Gastroesophageal sphincter (tissue), 4 donors: ENCODE results near the gene PPP4R3A. TPM values are rescaled to one million over a fixed set of nuclear protein-coding genes. Genes with fewer than 3 reads are reported as not detected.
"Not testable (repeated sequence)": the region's sequence is repeated elsewhere in the genome, so short reads cannot be mapped to it uniquely, and the experiment has no call there.

Experiments
- ATAC-seq: fragments of 150-250 bp; one replicate; pipeline ENCODE4 v1.9.1; 2016; ENCODE audit warnings: mild to moderate bottlenecking, moderate library complexity
- H3K27ac ChIP-seq, 4 donors: fragments of 200-600 bp; sonication (generic) in 3 of 4; 1 replicate in 3 of 4; 2 replicates in 1 of 4; pipeline ENCODE4 v1.5.1; 2016 to 2019
- H3K27me3 ChIP-seq: fragments of 200-600 bp; sonication (generic); one replicate; pipeline ENCODE4 v1.5.1; 2019
- H3K36me3 ChIP-seq, 2 donors: fragments of 200-600 bp; sonication (generic); one replicate each; pipeline ENCODE4 v1.5.1; 2019; ENCODE audit warnings: control low read depth in 1 of 2
- H3K4me1 ChIP-seq, 3 donors: fragments of 200-600 bp; sonication (generic); 1 replicate in 2 of 3; 2 replicates in 1 of 3; pipeline ENCODE4 v1.5.1; 2016 to 2019; ENCODE audit warnings: control low read depth in 2 of 3
- H3K4me3 ChIP-seq, 2 donors: fragments of 200-600 bp; sonication (generic); one replicate each; pipeline ENCODE4 v1.5.1; 2019; ENCODE audit warnings: mild to moderate bottlenecking in 1 of 2, moderate library complexity in 1 of 2
- H3K9me3 ChIP-seq, 3 donors: fragments of 200-600 bp; sonication (generic); one replicate each; pipeline ENCODE4 v1.5.1; 2017 to 2019; ENCODE audit warnings: control low read depth in 2 of 3
- EP300 ChIP-seq: sonication (generic); formaldehyde crosslinking; IDR thresholded peaks from one replicate; pipeline ENCODE4 v1.6.1; 2017; ENCODE audit warnings: antibody characterized with exemption, mild to moderate bottlenecking
- POLR2A ChIP-seq, 2 donors: fragments of 450-650 bp; IDR thresholded peaks; one replicate each; pipeline ENCODE4 v1.6.1; 2017; ENCODE audit warnings: antibody characterized with exemption in 2 of 2, mild to moderate bottlenecking in 2 of 2, moderate library complexity in 1 of 2
- POLR2AphosphoS5 ChIP-seq: sonication (generic); formaldehyde crosslinking; IDR thresholded peaks from one replicate; pipeline ENCODE4 v1.6.1; 2017; ENCODE audit warnings: antibody characterized with exemption
- WGBS, 2 donors: methylation state at CpG; one replicate each; pipeline ENCODE4 v1.1.5; 2018; ENCODE audit warnings: low coverage in 1 of 2; 5-methylcytosine and 5-hydroxymethylcytosine counted together
- total RNA-seq, 4 donors: library from RNA; depleted of rRNA; stranded (reverse); fragments of >200 nt; gene quantifications; one replicate each; pipeline ENCODE4 v1.1.0, GENCODE V29; 2016
- TF ChIP-seq, protein P1 (sequence below), 4 experiments: fragments of 200-600 bp in 2 of 4; fragments of 450-650 bp in 2 of 4; sonication (generic) in 1 of 4; IDR thresholded peaks; one replicate each; pipeline ENCODE4 v1.5.1; 2017 to 2019; ENCODE audit warnings: antibody characterized with exemption in 4 of 4, mild to moderate bottlenecking in 2 of 4, moderate library complexity in 2 of 4

PPP4R3A gene
- total RNA-seq, 4 donors from 2014 or later, result 66.5 to 108 (median 77.4) TPM

DNA sequence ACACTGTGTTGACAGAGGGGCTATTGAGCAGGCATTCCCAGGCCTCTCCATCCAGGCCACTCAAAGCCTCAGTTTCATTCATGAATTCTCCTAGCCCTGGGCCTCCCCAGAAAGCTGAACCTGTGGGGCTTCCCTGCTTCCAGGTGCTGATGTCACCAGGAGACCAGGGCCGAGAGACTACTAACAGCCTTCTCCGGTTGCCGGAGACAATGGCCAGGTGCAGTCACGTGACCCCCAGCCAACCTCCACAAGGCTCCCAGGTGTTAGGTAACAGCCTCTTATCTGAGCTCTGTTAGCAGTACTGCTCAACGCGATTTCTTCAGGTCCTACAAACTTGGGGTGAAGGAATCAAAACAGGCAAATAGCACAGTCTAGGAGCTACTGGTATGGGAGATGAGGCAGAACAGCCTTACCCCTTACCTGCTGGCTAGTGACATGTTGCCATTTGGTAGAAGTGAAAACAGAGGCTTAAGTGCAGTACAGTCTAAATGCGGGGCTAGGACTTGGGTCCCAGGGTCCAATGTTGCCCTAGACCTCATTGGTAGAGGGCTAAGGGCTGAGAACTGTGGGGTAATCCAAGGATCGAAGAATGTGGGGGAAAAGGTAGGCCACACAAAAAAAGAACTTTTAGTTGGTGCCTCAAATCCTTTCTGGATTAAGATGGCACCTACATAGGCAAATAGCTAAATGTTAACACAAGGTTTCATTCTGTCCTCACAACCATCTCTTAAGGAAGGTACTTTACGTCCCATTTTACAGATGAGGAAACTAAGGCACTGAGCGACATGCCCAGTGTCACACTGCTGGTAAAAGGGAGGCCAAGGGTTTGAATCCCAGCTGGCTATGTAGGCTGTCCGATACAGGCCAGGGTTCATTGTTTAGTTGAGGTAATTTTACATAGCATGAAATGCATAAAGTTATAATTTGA lies 96.3 kb downstream of the PPP4R3A start:
- no peak for TF ChIP-seq POLR2AphosphoS5
- TF ChIP-seq EP300, result no peak
- TF ChIP-seq, protein P1, sequence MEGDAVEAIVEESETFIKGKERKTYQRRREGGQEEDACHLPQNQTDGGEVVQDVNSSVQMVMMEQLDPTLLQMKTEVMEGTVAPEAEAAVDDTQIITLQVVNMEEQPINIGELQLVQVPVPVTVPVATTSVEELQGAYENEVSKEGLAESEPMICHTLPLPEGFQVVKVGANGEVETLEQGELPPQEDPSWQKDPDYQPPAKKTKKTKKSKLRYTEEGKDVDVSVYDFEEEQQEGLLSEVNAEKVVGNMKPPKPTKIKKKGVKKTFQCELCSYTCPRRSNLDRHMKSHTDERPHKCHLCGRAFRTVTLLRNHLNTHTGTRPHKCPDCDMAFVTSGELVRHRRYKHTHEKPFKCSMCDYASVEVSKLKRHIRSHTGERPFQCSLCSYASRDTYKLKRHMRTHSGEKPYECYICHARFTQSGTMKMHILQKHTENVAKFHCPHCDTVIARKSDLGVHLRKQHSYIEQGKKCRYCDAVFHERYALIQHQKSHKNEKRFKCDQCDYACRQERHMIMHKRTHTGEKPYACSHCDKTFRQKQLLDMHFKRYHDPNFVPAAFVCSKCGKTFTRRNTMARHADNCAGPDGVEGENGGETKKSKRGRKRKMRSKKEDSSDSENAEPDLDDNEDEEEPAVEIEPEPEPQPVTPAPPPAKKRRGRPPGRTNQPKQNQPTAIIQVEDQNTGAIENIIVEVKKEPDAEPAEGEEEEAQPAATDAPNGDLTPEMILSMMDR (IDR thresholded peaks at IDR 0.05), result no peak
- no peak for TF ChIP-seq POLR2A (IDR thresholded peaks at IDR 0.05)
- peaks cover 23% of the 10 kb centered on the region for H3K27me3 ChIP-seq
- no peak overlapping the region for H3K27ac ChIP-seq
- whole genome bisulfite sequencing, 2 donors, result 83 to 93% methylated on average over 4 to 6 of the region's 11 CpGs
- no peak for ATAC-seq
- H3K4me1 ChIP-seq, result peaks cover 0 to 37% (median 13%) of the 10 kb centered on the region in 3 donors
- no peaks in the 10 kb centered on the region for H3K9me3 ChIP-seq
- H3K36me3 ChIP-seq, result no peaks in the 10 kb centered on the region
- H3K4me3 ChIP-seq, result no peak overlapping the region

DNA sequence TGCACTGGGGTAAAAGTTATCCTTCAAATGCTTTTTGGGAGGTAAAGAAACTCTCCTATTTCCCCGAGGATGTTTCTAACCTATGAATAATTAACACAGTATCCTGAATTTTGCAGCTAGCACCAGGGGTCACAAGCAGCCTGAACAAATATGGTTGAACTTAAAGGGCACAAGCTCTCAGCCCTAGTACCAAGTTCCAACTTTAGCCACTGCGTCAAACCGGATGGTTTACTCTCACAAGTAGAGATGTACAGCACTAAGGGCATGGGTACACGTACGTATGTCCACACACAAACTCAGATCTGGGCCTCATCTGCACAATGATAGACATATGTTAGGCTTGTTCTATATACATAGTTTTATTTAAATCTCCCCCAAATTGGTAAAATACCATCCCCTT lies 97.2 kb downstream of the PPP4R3A start:
- Histone ChIP-seq H3K36me3 (no peaks in the 10 kb centered on the region), H3K9me3 (no peaks in the 10 kb centered on the region), H3K4me1 (peaks cover 0 to 28% (median 4%) of the 10 kb centered on the region in 3 donors), H3K27me3 (peaks cover 15% of the 10 kb centered on the region), H3K4me3 (no peak overlapping the region), H3K27ac (no peak overlapping the region)
- ATAC-seq, result no peak
- TF ChIP-seq, protein P1 (IDR thresholded peaks at IDR 0.05), result no peak
- TF ChIP-seq POLR2AphosphoS5, result no peak
- no peak for TF ChIP-seq EP300
- no peak for TF ChIP-seq POLR2A (IDR thresholded peaks at IDR 0.05)
- WGBS, 2 donors, result 93% methylated on average over 5 of the region's 5 CpGs

DNA sequence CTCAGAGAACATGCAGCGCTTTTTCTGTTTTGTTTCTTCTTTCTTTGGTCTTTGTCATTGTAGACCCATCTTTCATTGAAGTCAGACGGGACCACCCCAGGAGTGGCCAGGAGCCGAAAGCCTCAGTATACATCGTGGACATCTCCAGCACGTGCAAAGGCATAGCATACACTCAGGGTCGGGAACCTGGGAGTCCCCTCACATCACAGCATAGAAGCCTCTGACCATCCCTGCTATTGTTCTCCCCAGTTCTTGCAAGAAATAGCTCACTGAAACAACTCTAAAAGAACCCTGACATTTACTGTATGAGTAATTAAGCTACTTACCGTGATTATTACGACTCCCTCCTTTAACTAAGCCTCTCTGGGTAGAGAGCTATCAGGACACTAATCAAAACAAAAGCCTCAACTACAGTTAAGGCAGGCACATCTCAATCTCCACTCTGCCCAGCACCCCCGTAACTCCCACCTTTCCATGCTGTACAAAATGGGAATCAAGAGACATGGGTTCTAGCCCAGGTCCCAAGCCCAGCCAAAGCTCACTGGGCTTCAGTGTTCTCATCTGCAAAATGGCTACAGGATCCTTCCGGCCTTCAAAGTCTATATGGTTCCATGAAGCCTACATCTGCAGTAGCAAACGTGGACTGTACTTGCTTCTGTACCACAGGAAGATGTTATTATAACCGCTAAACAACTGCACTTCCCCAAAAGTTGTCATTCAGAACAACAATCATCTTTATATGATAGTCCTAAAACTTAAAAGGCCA lies 99.2 kb downstream of the PPP4R3A start:
- H3K4me1 ChIP-seq, result peaks cover 0 to 15% (median 0%) of the 10 kb centered on the region in 3 donors
- ATAC-seq, result no peak
- no peaks in the 10 kb centered on the region for H3K9me3 ChIP-seq
- no peak overlapping the region for H3K27ac ChIP-seq
- H3K36me3 ChIP-seq, result no peaks in the 10 kb centered on the region
- TF ChIP-seq EP300, result no peak
- TF ChIP-seq, protein P1 (IDR thresholded peaks at IDR 0.05), result no peak
- no peak for TF ChIP-seq POLR2A (IDR thresholded peaks at IDR 0.05)
- no peaks in the 10 kb centered on the region for H3K27me3 ChIP-seq
- H3K4me3 ChIP-seq, result no peak overlapping the region
- 57 to 69% methylated on average over 11 to 12 of the region's 12 CpGs for WGBS, 2 donors

DNA sequence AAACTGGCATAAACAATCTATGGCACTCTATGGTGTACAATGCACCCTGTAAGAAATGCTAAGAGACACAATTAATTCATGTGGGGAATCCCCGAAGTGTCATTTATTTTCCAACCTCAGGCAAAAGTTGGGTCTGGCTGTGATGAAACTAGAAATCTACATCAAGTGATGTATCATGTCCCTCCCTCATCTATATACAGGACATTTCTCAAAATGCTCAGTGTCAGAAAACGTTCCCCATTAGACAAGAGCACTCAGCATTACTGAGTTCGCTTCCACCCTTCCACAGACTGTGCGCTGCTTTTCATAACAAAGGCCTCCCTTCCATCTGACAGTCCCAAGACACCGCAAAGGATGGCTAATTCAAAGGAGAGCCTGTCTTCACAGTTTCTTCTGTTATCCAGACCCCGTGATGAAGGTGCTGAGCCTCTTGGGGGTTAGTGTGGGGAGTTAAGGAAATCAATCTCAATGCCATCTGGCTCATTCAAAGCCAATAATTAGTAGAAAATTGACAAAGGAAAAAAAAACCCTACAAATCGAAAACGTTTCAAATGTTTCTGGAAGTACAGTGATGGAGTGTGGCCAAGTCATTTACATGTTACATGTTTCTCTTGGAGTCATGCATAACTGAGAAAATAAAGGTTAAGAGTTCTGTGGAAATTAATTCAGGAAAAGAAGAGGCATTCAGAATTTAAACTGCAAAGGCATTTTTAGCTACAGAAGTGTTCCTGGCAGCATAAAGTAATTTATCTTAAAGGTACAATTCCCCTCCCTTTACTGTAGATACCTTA lies 100.0 kb downstream of the PPP4R3A start:
- no peak overlapping the region for H3K4me3 ChIP-seq
- H3K27me3 ChIP-seq, result no peaks in the 10 kb centered on the region
- peaks cover 0 to 15% (median 0%) of the 10 kb centered on the region in 3 donors for H3K4me1 ChIP-seq
- H3K36me3 ChIP-seq, result no peaks in the 10 kb centered on the region
- no peak overlapping the region for H3K27ac ChIP-seq
- H3K9me3 ChIP-seq, result no peaks in the 10 kb centered on the region
- TF ChIP-seq POLR2AphosphoS5 (no peak), EP300 (no peak), POLR2A (IDR thresholded peaks at IDR 0.05) (no peak)
- TF ChIP-seq, protein P1 (IDR thresholded peaks at IDR 0.05), result no peak
- no peak for ATAC-seq
- WGBS, 2 donors, result 52% methylated on average over 4 to 6 of the region's 8 CpGs

DNA sequence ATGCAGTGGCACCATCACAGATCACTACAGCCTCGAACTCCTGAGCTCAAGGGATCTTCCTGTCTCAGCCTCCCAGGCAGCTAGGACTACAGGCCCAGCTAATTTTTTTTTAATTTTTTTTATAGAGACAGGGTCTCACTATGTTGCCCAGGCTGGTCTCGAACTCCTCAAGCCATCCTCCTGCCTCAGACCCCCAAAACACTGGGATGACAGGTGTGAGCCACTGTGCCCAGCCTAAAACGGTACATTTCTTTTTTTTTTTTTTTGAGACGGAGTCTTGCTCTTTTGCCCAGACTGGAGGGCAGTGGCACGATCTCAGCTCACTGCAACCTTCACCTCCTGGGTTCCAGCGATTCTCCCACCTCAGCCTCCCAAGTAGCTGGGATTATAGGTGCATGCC lies 100.9 kb downstream of the PPP4R3A start:
- not testable (repeated sequence) for H3K36me3 ChIP-seq, H3K4me3 ChIP-seq, ATAC-seq, H3K9me3 ChIP-seq, H3K27me3 ChIP-seq, H3K27ac ChIP-seq
- H3K4me1 ChIP-seq, result peaks cover 0 to 15% (median 0%) of the 10 kb centered on the region in 3 donors
- WGBS, 2 donors, result 93 to 98% methylated on average over 6 of the region's 6 CpGs
